ENCODE measurements around the gene CCDC85B. TPM values are rescaled to one million over a fixed set of nuclear protein-coding genes. Genes with fewer than 3 reads are reported as not detected.

The CCDC85B gene
- total and polyA plus RNA-seq, 2 of the 8 experiments (the other 6 are each of a cell fraction or from before 2014, with no cell fraction given): 19.8 to 30.8 TPM

- TF ChIP-seq POU5F1 (IDR thresholded peaks at IDR 0.05; ENCODE audit: low read depth, low read length): no peak
These were observed 30.0 kb upstream of the CCDC85B start, which contains the start of gene MUS81 (continued) for GRCh38 chr11:65860278-65861164.

Data from H1 (cell line).